Endothelial cell of umbilical vein (primary cell): Measurements from ENCODE around the gene NDUFA5.

Source experiments
- CTCF ChIP-seq, 2 donors: IDR thresholded peaks; 1 replicate in 1 of 2; 2 replicates in 1 of 2; pipeline ENCODE4 v1.5.1; 2011; ENCODE audit warnings: low read length in 2 of 2, mild to moderate bottlenecking in 2 of 2, moderate library complexity in 2 of 2, control low read depth in 1 of 2, inconsistent platforms in 1 of 2, low read depth in 1 of 2; ENCODE audit not compliant: insufficient read depth in 1 of 2; ENCODE audit errors: extremely low read depth in 1 of 2
- EZH2 ChIP-seq: IDR thresholded peaks from 2 replicates; pipeline ENCODE4 v1.6.1; 2012; ENCODE audit warnings: borderline replicate concordance, low read depth, mild to moderate bottlenecking, moderate library complexity, low read length, inconsistent platforms; ENCODE audit not compliant: severe bottlenecking
- GATA2 ChIP-seq: IDR thresholded peaks from 2 replicates; pipeline ENCODE4 v1.7.0; 2011; ENCODE audit warnings: low read depth, mild to moderate bottlenecking, moderate library complexity, mixed read lengths, low read length; ENCODE audit not compliant: insufficient read length, insufficient read depth
- MAX ChIP-seq: IDR thresholded peaks from 2 replicates; pipeline ENCODE4 v1.6.1; 2011; ENCODE audit not compliant: insufficient read depth, insufficient read length
- MYC ChIP-seq: IDR thresholded peaks from one replicate; pipeline ENCODE4 v1.6.1; 2011; ENCODE audit warnings: mild to moderate bottlenecking, low read depth, low read length
- POLR2A ChIP-seq: IDR thresholded peaks from 2 replicates; pipeline ENCODE4 v1.6.1; 2012; ENCODE audit warnings: low read depth, mild to moderate bottlenecking, control low read depth, low read length

DNA sequence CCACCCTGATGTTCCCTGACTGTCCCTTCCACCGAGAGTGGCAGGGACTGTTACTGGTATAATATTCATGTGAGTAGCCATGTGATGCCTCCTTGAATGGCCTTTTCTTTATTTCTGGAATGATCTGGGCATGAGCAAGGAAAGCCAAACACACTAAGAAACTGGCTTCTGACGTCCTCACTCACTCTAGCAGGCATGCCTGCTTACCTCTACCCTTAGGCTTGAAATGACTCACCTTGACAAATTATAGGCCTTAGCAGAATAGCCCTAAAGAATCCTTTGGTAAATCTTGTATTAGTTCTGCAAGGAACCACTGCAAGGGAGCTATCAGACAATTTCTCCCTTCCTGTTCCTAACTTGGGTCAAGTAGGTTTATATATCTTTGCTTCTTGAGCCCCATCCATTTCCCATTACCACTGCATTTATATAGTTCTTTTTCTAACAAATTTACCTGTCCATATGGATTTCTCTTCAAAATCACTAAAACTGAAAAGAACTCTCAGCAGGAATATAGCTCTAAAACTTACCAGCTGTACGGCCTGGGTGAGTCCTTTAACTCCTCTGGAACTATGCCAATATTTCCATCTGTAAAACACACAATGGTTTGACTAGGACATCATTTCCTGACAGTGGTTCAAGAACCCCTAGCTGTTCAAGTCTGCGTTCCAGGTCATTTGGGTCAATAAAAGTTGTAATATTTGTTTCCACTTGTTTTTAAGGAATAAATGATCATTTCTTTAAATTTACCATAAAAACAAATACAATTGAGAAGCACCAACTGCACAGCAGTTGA is 13.0 kb upstream of the NDUFA5 start:
- no peak for TF ChIP-seq CTCF (IDR thresholded peaks at IDR 0.05; ENCODE audit: extremely low read depth in 1 of 2, insufficient read depth in 1 of 2, low read depth in 1 of 2, low read length in 2 of 2)
- TF ChIP-seq EZH2 = no peak
- TF ChIP-seq MYC = no peak
- TF ChIP-seq POLR2A = no peak
- no peak for TF ChIP-seq GATA2
- TF ChIP-seq MAX = no peak
